Measurements from ENCODE around the gene CRISP2. TPM values are rescaled to one million over a fixed set of nuclear protein-coding genes. Genes with fewer than 3 reads are reported as not detected.

CRISP2 gene
- total and polyA plus RNA-seq, 4 experiments from 2014 or later = not detected

DNA sequence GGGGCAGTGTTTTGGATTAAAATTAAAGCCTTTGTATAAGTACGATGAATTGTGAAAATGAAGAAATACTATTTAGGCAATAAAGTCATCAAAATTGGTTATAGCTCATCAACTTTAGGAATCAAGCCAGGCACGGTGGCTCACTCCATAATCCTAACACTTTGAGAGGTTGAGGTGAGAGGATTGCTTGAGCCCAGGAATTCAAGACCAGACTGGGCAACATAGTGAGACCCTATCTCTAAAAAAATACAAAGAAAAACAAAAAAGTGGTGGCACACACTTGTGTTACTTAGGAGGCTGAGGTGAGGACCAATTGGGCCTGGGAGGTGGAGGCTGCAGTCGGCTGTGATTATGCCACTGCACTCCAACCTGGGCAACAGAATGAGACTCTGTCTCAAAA, 68.2 kb downstream of the CRISP2 start:
- ChIA-PET POLR2A (ENCODE audit: partially characterized antibody) (no interaction called here), CTCF (ENCODE audit: partially characterized antibody) (no interaction called here)
- no peak for DNase-seq
- no peaks in the 10 kb centered on the region for H3K27me3 ChIP-seq (ENCODE audit: insufficient read depth, low read length)
- no peaks in the 10 kb centered on the region for H3K36me3 Mint-ChIP-seq
- no peaks in the 10 kb centered on the region for H3K4me1 ChIP-seq (ENCODE audit: insufficient read depth, low read length)
- H3K27ac ChIP-seq (ENCODE audit: low read depth, low read length) = no peak overlapping the region
- no peaks in the 10 kb centered on the region for H3K36me3 ChIP-seq (ENCODE audit: insufficient read depth, low read length)
- no peak overlapping the region for H3K4me3 Mint-ChIP-seq
- no peaks in the 10 kb centered on the region for H3K9me3 ChIP-seq (ENCODE audit: control insufficient read depth in 1 of 2, low read length in 2 of 2)
- no peaks in the 10 kb centered on the region for H3K4me1 Mint-ChIP-seq
- H3K27me3 Mint-ChIP-seq = no peaks in the 10 kb centered on the region
- no peak overlapping the region for H3K27ac Mint-ChIP-seq
- H3K9me3 Mint-ChIP-seq = peaks cover 0 to 2% (median 0%) of the 10 kb centered on the region in 8 donors
- no peak overlapping the region for H3K4me3 ChIP-seq (ENCODE audit: low read length in 2 of 2)
- intact Hi-C loops (cut with micrococcal nuclease) = no loop called here

Other genes with a start within 250 kb of the CRISP2 start
- gene GLYATL3, start 213.6 kb downstream of the CRISP2 start, total RNA-seq = not detected
- gene GLYATL3, start 213.6 kb downstream of the CRISP2 start, polyA plus RNA-seq = not detected
- not detected for gene C6orf141, start 162.9 kb downstream of the CRISP2 start, total RNA-seq
- gene C6orf141, start 162.9 kb downstream of the CRISP2 start, polyA plus RNA-seq = not detected
- not detected for gene RHAG, start 76.7 kb downstream of the CRISP2 start, total RNA-seq
- gene RHAG, start 76.7 kb downstream of the CRISP2 start, polyA plus RNA-seq = not detected
- not detected for gene CRISP3, start 30.8 kb upstream of the CRISP2 start, total RNA-seq
- gene CRISP3, start 30.8 kb upstream of the CRISP2 start, polyA plus RNA-seq = not detected
- not detected for gene PGK2, start 73.7 kb upstream of the CRISP2 start, total RNA-seq
- gene PGK2, start 73.7 kb upstream of the CRISP2 start, polyA plus RNA-seq = not detected
- not detected for gene CRISP1, start 153.0 kb upstream of the CRISP2 start, total RNA-seq
- not detected for gene CRISP1, start 153.0 kb upstream of the CRISP2 start, polyA plus RNA-seq

Data from CD4-positive, alpha-beta memory T cell (primary cell).